Measurements from ENCODE around the gene NCF1. TPM values are rescaled to one million over a fixed set of nuclear protein-coding genes. Genes with fewer than 3 reads are reported as not detected.
"Not testable (repeated sequence)": the region's sequence is repeated elsewhere in the genome, so short reads cannot be mapped to it uniquely, and the experiment has no call there.

NCF1 gene
- total and polyA plus RNA-seq, 2 of the 8 experiments (the other 6 are each of a cell fraction or from before 2014, with no cell fraction given) = 0.47 to 0.73 TPM

GRCh38 chr7:74829959-74830358 is 56.1 kb downstream of the NCF1 start:
- H3K4me1 ChIP-seq (replicated peaks in 1 of 4; ENCODE audit: control insufficient read depth in 3 of 4, insufficient read depth in 4 of 4, low read length in 3 of 4); H3K36me3 ChIP-seq (ENCODE audit: control insufficient read depth in 2 of 4, insufficient read depth in 4 of 4, low read length in 3 of 4); DNase-seq (ENCODE audit: low read depth in 1 of 2, low spot score in 2 of 2); H2BK120ac ChIP-seq (replicated peaks; ENCODE audit: low read depth, low read length); H2BK20ac ChIP-seq (ENCODE audit: low read length); H3K9me3 ChIP-seq (ENCODE audit: insufficient read depth in 2 of 2, low read depth in 1 of 2, low read length in 1 of 2); H4K20me1 ChIP-seq (replicated peaks in 1 of 2; ENCODE audit: control insufficient read depth in 1 of 2, insufficient read depth in 2 of 2, low read length in 2 of 2); H2BK5ac ChIP-seq (ENCODE audit: low read depth, low read length); H3K27me3 ChIP-seq (replicated peaks in 1 of 4; ENCODE audit: control insufficient read depth in 3 of 4, extremely low read depth in 1 of 4, insufficient read depth in 3 of 4, low read length in 3 of 4); H3K56ac ChIP-seq (replicated peaks; ENCODE audit: insufficient read length, low read depth, low read length); H3K23ac ChIP-seq (ENCODE audit: insufficient read length); H3K79me1 ChIP-seq (ENCODE audit: low read depth, low read length); H3K4me3 ChIP-seq (ENCODE audit: extremely low read depth in 1 of 4, insufficient read depth in 2 of 4, low read depth in 3 of 4, low read length in 4 of 4); H3K14ac ChIP-seq (ENCODE audit: insufficient read length); H4K5ac ChIP-seq (ENCODE audit: insufficient read length, low read depth, low read length); FAIRE-seq; H3K4me2 ChIP-seq (ENCODE audit: insufficient read depth in 1 of 2, low read depth in 2 of 2, low read length in 2 of 2); H2AFZ ChIP-seq (ENCODE audit: low read length); POLR2A ChIA-PET (ENCODE audit: partially characterized antibody); H3K79me2 ChIP-seq (ENCODE audit: control insufficient read depth in 1 of 2, insufficient read depth in 2 of 2, low read length in 2 of 2); CTCF ChIA-PET (ENCODE audit: partially characterized antibody); H2BK12ac ChIP-seq (ENCODE audit: low read depth, low read length); H3K9ac ChIP-seq (replicated peaks in 1 of 4; ENCODE audit: extremely low read depth in 1 of 4, low read depth in 3 of 4, low read length in 3 of 4); H2AK5ac ChIP-seq (ENCODE audit: low read depth, low read length); H4K91ac ChIP-seq (replicated peaks; ENCODE audit: insufficient read length, low read length); H4K8ac ChIP-seq (ENCODE audit: extremely low read depth, insufficient read depth, low read length); H3K18ac ChIP-seq (ENCODE audit: extremely low read depth, low read length); H3K27ac ChIP-seq (ENCODE audit: low read depth, low read length); H3K4ac ChIP-seq (replicated peaks; ENCODE audit: insufficient read length, low read depth, low read length); H3K23me2 ChIP-seq (ENCODE audit: low read depth, low read length); H2BK15ac ChIP-seq (ENCODE audit: low read length): not testable (repeated sequence)
- 92% methylated on average over 1 of the region's 4 CpGs; no CpG with 5 or more reads in 1 of the 2 experiments for WGBS, 2 experiments (ENCODE audit: extremely low coverage in 1 of 2, insufficient coverage in 1 of 2, insufficient read length in 1 of 2, insufficient replicate concordance in 2 of 2, low coverage in 1 of 2, low lambda C conversion rate in 2 of 2, missing lambda C conversion rate in 1 of 2)

GRCh38 chr7:74830411-74830810 is 56.6 kb downstream of the NCF1 start:
- H3K4me2 ChIP-seq (ENCODE audit: insufficient read depth in 1 of 2, low read depth in 2 of 2, low read length in 2 of 2); H2BK12ac ChIP-seq (ENCODE audit: low read depth, low read length); H2AK5ac ChIP-seq (ENCODE audit: low read depth, low read length); H3K27me3 ChIP-seq (replicated peaks in 1 of 4; ENCODE audit: control insufficient read depth in 3 of 4, extremely low read depth in 1 of 4, insufficient read depth in 3 of 4, low read length in 3 of 4); H3K27ac ChIP-seq (ENCODE audit: low read depth, low read length); H3K23ac ChIP-seq (ENCODE audit: insufficient read length); DNase-seq (ENCODE audit: low read depth in 1 of 2, low spot score in 2 of 2); H2BK120ac ChIP-seq (replicated peaks; ENCODE audit: low read depth, low read length); H3K79me2 ChIP-seq (ENCODE audit: control insufficient read depth in 1 of 2, insufficient read depth in 2 of 2, low read length in 2 of 2); H3K9me3 ChIP-seq (ENCODE audit: insufficient read depth in 2 of 2, low read depth in 1 of 2, low read length in 1 of 2); H3K14ac ChIP-seq (ENCODE audit: insufficient read length); H2BK20ac ChIP-seq (ENCODE audit: low read length); H3K23me2 ChIP-seq (ENCODE audit: low read depth, low read length); H4K20me1 ChIP-seq (replicated peaks in 1 of 2; ENCODE audit: control insufficient read depth in 1 of 2, insufficient read depth in 2 of 2, low read length in 2 of 2); H3K79me1 ChIP-seq (ENCODE audit: low read depth, low read length); H4K91ac ChIP-seq (replicated peaks; ENCODE audit: insufficient read length, low read length); POLR2A ChIA-PET (ENCODE audit: partially characterized antibody); FAIRE-seq; H3K4ac ChIP-seq (replicated peaks; ENCODE audit: insufficient read length, low read depth, low read length); H3K36me3 ChIP-seq (ENCODE audit: control insufficient read depth in 2 of 4, insufficient read depth in 4 of 4, low read length in 3 of 4); H2AFZ ChIP-seq (ENCODE audit: low read length); H4K8ac ChIP-seq (ENCODE audit: extremely low read depth, insufficient read depth, low read length); H2BK15ac ChIP-seq (ENCODE audit: low read length); H2BK5ac ChIP-seq (ENCODE audit: low read depth, low read length); H3K56ac ChIP-seq (replicated peaks; ENCODE audit: insufficient read length, low read depth, low read length); CTCF ChIA-PET (ENCODE audit: partially characterized antibody); H3K9ac ChIP-seq (replicated peaks in 1 of 4; ENCODE audit: extremely low read depth in 1 of 4, low read depth in 3 of 4, low read length in 3 of 4); H3K4me1 ChIP-seq (replicated peaks in 1 of 4; ENCODE audit: control insufficient read depth in 3 of 4, insufficient read depth in 4 of 4, low read length in 3 of 4); H3K4me3 ChIP-seq (ENCODE audit: extremely low read depth in 1 of 4, insufficient read depth in 2 of 4, low read depth in 3 of 4, low read length in 4 of 4); H3K18ac ChIP-seq (ENCODE audit: extremely low read depth, low read length); H4K5ac ChIP-seq (ENCODE audit: insufficient read length, low read depth, low read length): not testable (repeated sequence)
- no CpG with 5 or more reads among the region's 4 CpGs for WGBS, 2 experiments (ENCODE audit: extremely low coverage in 1 of 2, insufficient coverage in 1 of 2, insufficient read length in 1 of 2, insufficient replicate concordance in 2 of 2, low coverage in 1 of 2, low lambda C conversion rate in 2 of 2, missing lambda C conversion rate in 1 of 2)
